Liver (tissue), 9 donors: Measurements from ENCODE around the gene PIK3R5. TPM values are rescaled to one million over a fixed set of nuclear protein-coding genes. Genes with fewer than 3 reads are reported as not detected.
A peak's percentile ranks its signal among the peaks of the same experiment; 100 is the strongest.

Source experiments
- DNase-seq: peaks from one replicate; pipeline ENCODE4 v3.0.0-alpha.2; 2017; ENCODE audit warnings: low spot score
- H3K27ac ChIP-seq, 2 donors: one replicate each; pipeline ENCODE4 v1.7.0; 2013; ENCODE audit warnings: inconsistent platforms in 2 of 2, low read length in 2 of 2, control low read depth in 1 of 2, low read depth in 1 of 2, mild to moderate bottlenecking in 1 of 2
- H3K27me3 ChIP-seq, 4 donors: one replicate each; pipeline versions ENCODE4 v1.6.1 to v1.7.0; 2013; ENCODE audit warnings: low read length in 3 of 4, inconsistent platforms in 1 of 4, mild to moderate bottlenecking in 1 of 4, moderate library complexity in 1 of 4; ENCODE audit not compliant: control insufficient read depth in 4 of 4, insufficient read depth in 4 of 4
- H3K36me3 ChIP-seq, 4 donors: one replicate each; pipeline versions ENCODE4 v1.6.1 to v1.7.0; 2013; ENCODE audit warnings: low read length in 3 of 4, mild to moderate bottlenecking in 3 of 4, low read depth in 1 of 4, moderate library complexity in 1 of 4; ENCODE audit not compliant: control insufficient read depth in 4 of 4, insufficient read depth in 3 of 4
- H3K4me1 ChIP-seq, 4 donors: one replicate each; pipeline versions ENCODE4 v1.6.1 to v1.7.0; 2013; ENCODE audit warnings: low read length in 3 of 4, mild to moderate bottlenecking in 3 of 4, moderate library complexity in 1 of 4; ENCODE audit not compliant: control insufficient read depth in 4 of 4, insufficient read depth in 4 of 4
- H3K4me3 ChIP-seq, 3 donors: one replicate each; pipeline versions ENCODE4 v1.6.1 to v1.7.0; 2013; ENCODE audit warnings: low read length in 3 of 3, control low read depth in 1 of 3, low read depth in 1 of 3, mild to moderate bottlenecking in 1 of 3
- H3K9ac ChIP-seq, 2 donors: one replicate each; pipeline ENCODE4 v1.7.0; 2013; ENCODE audit warnings: low read length in 2 of 2, mild to moderate bottlenecking in 2 of 2, moderate library complexity in 2 of 2, control low read depth in 1 of 2, low read depth in 1 of 2
- H3K9me3 ChIP-seq, 4 donors: one replicate each; pipeline versions ENCODE4 v1.6.1 to v1.7.0; 2013; ENCODE audit warnings: low read length in 3 of 4; ENCODE audit not compliant: control insufficient read depth in 4 of 4
- ATF3 ChIP-seq: IDR thresholded peaks from 2 replicates; pipeline ENCODE4 v1.6.1; 2016; ENCODE audit warnings: antibody characterized with exemption
- FOXA1 ChIP-seq: IDR thresholded peaks from 2 replicates; pipeline ENCODE4 v1.6.1; 2016; ENCODE audit warnings: antibody characterized with exemption
- GABPA ChIP-seq, 2 donors: IDR thresholded peaks in 1 of 2; conservative IDR thresholded peaks in 1 of 2; 2 replicates each; pipeline ENCODE4 v1.6.1; 2016; ENCODE audit warnings: antibody characterized with exemption in 2 of 2, mild to moderate bottlenecking in 1 of 2, moderate library complexity in 1 of 2
- HNF4A ChIP-seq, 2 donors: conservative IDR thresholded peaks; 2 replicates each; pipeline ENCODE4 v1.6.1; 2016; ENCODE audit warnings: antibody characterized with exemption in 2 of 2, mild to moderate bottlenecking in 2 of 2
- MAX ChIP-seq: IDR thresholded peaks from 2 replicates; pipeline ENCODE4 v1.6.1; 2016; ENCODE audit warnings: antibody characterized with exemption
- NR2F2 ChIP-seq: IDR thresholded peaks from 2 replicates; pipeline ENCODE4 v1.6.1; 2016; ENCODE audit warnings: antibody characterized with exemption
- RAD21 ChIP-seq, 2 donors: IDR thresholded peaks; 2 replicates each; pipeline ENCODE4 v1.6.1; 2016; ENCODE audit warnings: antibody characterized with exemption in 2 of 2, mild to moderate bottlenecking in 2 of 2
- REST ChIP-seq: IDR thresholded peaks from 2 replicates; pipeline ENCODE4 v1.6.1; 2016; ENCODE audit warnings: antibody characterized with exemption, mild to moderate bottlenecking
- RXRA ChIP-seq, 2 donors: IDR thresholded peaks; 2 replicates each; pipeline ENCODE4 v1.6.1; 2017 to 2018; ENCODE audit warnings: antibody characterized with exemption in 2 of 2, mild to moderate bottlenecking in 1 of 2
- SP1 ChIP-seq: IDR thresholded peaks from 2 replicates; pipeline ENCODE4 v1.6.1; 2018; ENCODE audit warnings: antibody characterized with exemption, mild to moderate bottlenecking
- TAF1 ChIP-seq: conservative IDR thresholded peaks from 2 replicates; pipeline ENCODE4 v1.6.1; 2016; ENCODE audit warnings: antibody characterized with exemption, mild to moderate bottlenecking
- YY1 ChIP-seq: IDR thresholded peaks from 2 replicates; pipeline ENCODE4 v1.6.1; 2016; ENCODE audit warnings: antibody characterized with exemption, mild to moderate bottlenecking
- WGBS: extraction: QIAGEN DNeasy Blood & Tissue Kit; methylation state at CpG from one replicate; pipeline ENCODE4 v1.1.7; 2013; 5-methylcytosine and 5-hydroxymethylcytosine counted together
- polyA plus RNA-seq, 2 donors: library from polyadenylated mRNA; stranded (reverse) in 1 of 2; unstranded in 1 of 2; fragments of 200-250 nt in 1 of 2; fragments of >200 nt in 1 of 2; fragmentation: Nextera tagmentation in 1 of 2; extraction: Ambion mirVana in 1 of 2; gene quantifications; one replicate each; pipeline versions ENCODE4 v1.2.1 to v1.2.3, GENCODE V29; 2013 to 2015
- total RNA-seq, 2 donors: library from RNA; depleted of rRNA; stranded (reverse); fragments of >200 nt; gene quantifications; one replicate each; pipeline ENCODE4 v1.2.3, GENCODE V29; 2014
- donor health status: healthy.
- donor health status: healthy.
- donor health status: healthy.
- donor health status: healthy.
- donor health status: healthy.

The PIK3R5 gene
- total and polyA plus RNA-seq, 4 donors: 0.93 to 7.8 (median 2.6) TPM

- no peak for DNase-seq
- 47% methylated on average over 7 of the region's 7 CpGs for WGBS
- H3K27ac ChIP-seq: no peak overlapping the region
- H3K27me3 ChIP-seq: peaks cover 0 to 13% (median 1%) of the 10 kb centered on the region in 4 donors
- no peak overlapping the region for H3K9ac ChIP-seq
- TF ChIP-seq GABPA (IDR thresholded peaks at IDR 0.05 in 1 of 2, conservative IDR thresholded peaks at IDR 0.05 in 1 of 2): no peak
- no peak for TF ChIP-seq FOXA1
- TF ChIP-seq RXRA (IDR thresholded peaks at IDR 0.05): peak in 1 of 2 donors; percentile 9
- no peaks in the 10 kb centered on the region for H3K36me3 ChIP-seq
- no peaks in the 10 kb centered on the region for H3K9me3 ChIP-seq
- H3K4me1 ChIP-seq: peaks cover 12 to 26% (median 19%) of the 10 kb centered on the region in 4 donors
- no peak overlapping the region for H3K4me3 ChIP-seq
Observed at GRCh38 chr17:9006175-9006767, 40.8 kb upstream of the PIK3R5 start.

- no peak overlapping the region for H3K27ac ChIP-seq
- H3K36me3 ChIP-seq: no peaks in the 10 kb centered on the region
- H3K9ac ChIP-seq: no peak overlapping the region
- H3K9me3 ChIP-seq: no peaks in the 10 kb centered on the region
- H3K27me3 ChIP-seq: peaks cover 0 to 13% (median 1%) of the 10 kb centered on the region in 4 donors
- 52% methylated on average over 6 of the region's 6 CpGs for WGBS
- no peak for TF ChIP-seq YY1
- TF ChIP-seq ATF3: no peak
- TF ChIP-seq TAF1: no peak
- no peak for TF ChIP-seq RAD21 (IDR thresholded peaks at IDR 0.05)
- TF ChIP-seq SP1: no peak
- no peak for TF ChIP-seq HNF4A (conservative IDR thresholded peaks at IDR 0.05)
- TF ChIP-seq GABPA (IDR thresholded peaks at IDR 0.05 in 1 of 2, conservative IDR thresholded peaks at IDR 0.05 in 1 of 2): no peak
- no peak for TF ChIP-seq MAX
- DNase-seq: no peak
- peaks cover 12 to 26% (median 19%) of the 10 kb centered on the region in 4 donors for H3K4me1 ChIP-seq
- no peak overlapping the region for H3K4me3 ChIP-seq
Observed at GRCh38 chr17:9004961-9005285, 39.4 kb upstream of the PIK3R5 start.

GRCh38 chr17:9004132-9004960, 38.8 kb upstream of the PIK3R5 start:
- peak overlapping the region in 2 of 3 donors; percentile 25 to 52 for H3K4me3 ChIP-seq

More at GRCh38 chr17:9004132-9004960, 38.8 kb upstream of the PIK3R5 start:
- peaks cover 12 to 26% (median 19%) of the 10 kb centered on the region in 4 donors for H3K4me1 ChIP-seq
- H3K36me3 ChIP-seq: no peaks in the 10 kb centered on the region
- no peak for DNase-seq
- no peaks in the 10 kb centered on the region for H3K9me3 ChIP-seq
- no peak for TF ChIP-seq REST
- TF ChIP-seq GABPA (IDR thresholded peaks at IDR 0.05 in 1 of 2, conservative IDR thresholded peaks at IDR 0.05 in 1 of 2): no peak
- TF ChIP-seq NR2F2: no peak
- TF ChIP-seq RAD21 (IDR thresholded peaks at IDR 0.05): peak in 1 of 2 donors; percentile 12
- no peak overlapping the region for H3K9ac ChIP-seq
- WGBS: 10% methylated on average over 58 of the region's 58 CpGs
- no peak overlapping the region for H3K27ac ChIP-seq
- peaks cover 0 to 13% (median 1%) of the 10 kb centered on the region in 4 donors for H3K27me3 ChIP-seq
